Mammary epithelial cell (primary cell): Measurements from ENCODE around the gene ZNF180.

Experiments used
- EZH2 ChIP-seq: IDR thresholded peaks from 2 replicates; pipeline ENCODE4 v1.6.1; 2012; ENCODE audit warnings: low read length, inconsistent platforms, borderline replicate concordance
- TF ChIP-seq, protein P1 (sequence below), 2 donors: IDR thresholded peaks in 1 of 2; conservative IDR thresholded peaks in 1 of 2; 2 replicates each; pipeline ENCODE4 v1.5.1; 2011 to 2012; ENCODE audit warnings: inconsistent platforms in 2 of 2, low read length in 2 of 2, mild to moderate bottlenecking in 2 of 2, control low read depth in 1 of 2, low read depth in 1 of 2; ENCODE audit not compliant: insufficient read depth in 1 of 2; ENCODE audit errors: extremely low read depth in 1 of 2

DNA sequence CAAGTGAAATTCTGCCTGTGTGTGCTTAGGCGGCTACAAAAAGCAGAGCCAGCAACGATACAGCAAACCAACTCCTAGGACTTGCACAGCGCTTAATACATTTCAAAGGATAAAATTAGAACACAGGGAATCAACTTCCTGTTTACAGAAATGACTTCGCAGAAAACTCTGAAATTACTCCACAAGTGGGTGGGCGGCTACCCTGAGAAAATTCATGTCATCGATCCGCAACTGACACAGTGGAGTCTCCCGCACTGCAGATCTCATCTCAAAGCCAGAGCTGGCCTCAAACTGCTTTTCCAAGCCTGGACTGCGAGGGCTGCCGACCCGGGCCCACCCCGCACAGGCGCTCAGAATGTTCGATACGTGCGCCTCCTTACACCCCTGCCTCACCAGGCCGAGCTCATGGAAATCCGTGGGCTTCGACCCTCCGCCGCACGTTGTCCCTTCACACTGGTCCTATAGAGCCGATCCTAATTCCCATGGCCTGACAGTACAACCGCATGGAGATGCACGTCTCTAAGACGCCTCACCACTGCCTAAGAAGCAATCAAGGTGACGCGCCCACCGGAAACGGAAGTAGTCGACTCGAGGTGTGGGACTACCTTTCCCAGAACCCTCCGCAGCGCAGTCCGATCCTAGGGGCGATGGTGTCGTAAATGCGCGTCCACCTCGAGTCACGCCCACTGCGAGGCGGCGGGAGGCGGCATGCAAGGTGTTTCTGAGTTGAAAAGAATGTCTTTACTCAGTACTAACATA is 52.2 kb downstream of the ZNF180 start, which contains the start of gene ZNF229:
- TF ChIP-seq EZH2 = no peak
- TF ChIP-seq, protein P1, sequence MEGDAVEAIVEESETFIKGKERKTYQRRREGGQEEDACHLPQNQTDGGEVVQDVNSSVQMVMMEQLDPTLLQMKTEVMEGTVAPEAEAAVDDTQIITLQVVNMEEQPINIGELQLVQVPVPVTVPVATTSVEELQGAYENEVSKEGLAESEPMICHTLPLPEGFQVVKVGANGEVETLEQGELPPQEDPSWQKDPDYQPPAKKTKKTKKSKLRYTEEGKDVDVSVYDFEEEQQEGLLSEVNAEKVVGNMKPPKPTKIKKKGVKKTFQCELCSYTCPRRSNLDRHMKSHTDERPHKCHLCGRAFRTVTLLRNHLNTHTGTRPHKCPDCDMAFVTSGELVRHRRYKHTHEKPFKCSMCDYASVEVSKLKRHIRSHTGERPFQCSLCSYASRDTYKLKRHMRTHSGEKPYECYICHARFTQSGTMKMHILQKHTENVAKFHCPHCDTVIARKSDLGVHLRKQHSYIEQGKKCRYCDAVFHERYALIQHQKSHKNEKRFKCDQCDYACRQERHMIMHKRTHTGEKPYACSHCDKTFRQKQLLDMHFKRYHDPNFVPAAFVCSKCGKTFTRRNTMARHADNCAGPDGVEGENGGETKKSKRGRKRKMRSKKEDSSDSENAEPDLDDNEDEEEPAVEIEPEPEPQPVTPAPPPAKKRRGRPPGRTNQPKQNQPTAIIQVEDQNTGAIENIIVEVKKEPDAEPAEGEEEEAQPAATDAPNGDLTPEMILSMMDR (conservative IDR thresholded peaks at IDR 0.05 in 1 of 2, IDR thresholded peaks at IDR 0.05 in 1 of 2; ENCODE audit: extremely low read depth in 1 of 2, insufficient read depth in 1 of 2, low read depth in 1 of 2, low read length in 2 of 2) = no peak
